ENCODE results near the gene SP1. TPM values are rescaled to one million over a fixed set of nuclear protein-coding genes. Genes with fewer than 3 reads are reported as not detected.

SP1 gene
- total RNA-seq, 1 experiment from 2014 or later: 96.8 TPM

GRCh38 chr12:53345486-53346188 lies 34.3 kb upstream of the SP1 start (continued):
- no peak for TF ChIP-seq JUND (IDR thresholded peaks at IDR 0.05)

- H3K9ac ChIP-seq (ENCODE audit: low read length): no peak overlapping the region
- no peak overlapping the region for H2AFZ ChIP-seq (ENCODE audit: low read depth, low read length, poor library complexity, severe bottlenecking)
- no TSS peak for BruUV-seq (replicated peaks)
- H3K27me3 ChIP-seq (ENCODE audit: insufficient read depth, low read length): no peaks in the 10 kb centered on the region
- RAD21 ChIA-PET (ENCODE audit: low non-redundant PET in 1 of 2, low total read pairs in 2 of 2, uncharacterized antibody in 2 of 2, unreplicated experiment in 2 of 2): no interaction called here
- intact Hi-C loops (cut with micrococcal nuclease): no loop called here
- no peaks in the 10 kb centered on the region for H3K9me3 ChIP-seq (ENCODE audit: control insufficient read depth in 1 of 2, insufficient read depth in 1 of 2, low read depth in 1 of 2, low read length in 2 of 2)
- H3K9me2 ChIP-seq (ENCODE audit: insufficient read depth): no peaks in the 10 kb centered on the region
- ATAC-seq (no peak), DNase-seq (ENCODE audit: low read depth, low spot score) (no peak)
- no peak overlapping the region for H3K4me2 ChIP-seq (ENCODE audit: low read length)
- H3K4me3 ChIP-seq (replicated peaks in 1 of 2; ENCODE audit: low read depth in 1 of 2, low read length in 2 of 2): no peak overlapping the region
- H3K79me2 ChIP-seq (ENCODE audit: insufficient read depth, low read length): no peaks in the 10 kb centered on the region
- H3K4me1 ChIP-seq (ENCODE audit: control insufficient read depth in 1 of 2, insufficient read depth in 2 of 2, low read length in 2 of 2): peaks cover 11 to 21% of the 10 kb centered on the region in 2 experiments; a peak in 3 of 4 replicates
- CTCF ChIA-PET: interaction anchor here (1.0 kb wide), 1 partner anchor 25 kb away, joined by 4 read pairs; the partner anchor contains the start of gene AAAS
- H4K20me1 ChIP-seq (ENCODE audit: insufficient read depth): no peaks in the 10 kb centered on the region
- no peaks in the 10 kb centered on the region for H3K36me3 ChIP-seq (ENCODE audit: control insufficient read depth in 1 of 2, insufficient read depth in 2 of 2, low read length in 2 of 2)
- POLR2A ChIA-PET: interaction anchor here (1.3 kb wide), 1 partner anchor 15 kb away, joined by 3 read pairs; no protein-coding TSS in a partner anchor
- no peak overlapping the region for H3K27ac ChIP-seq (ENCODE audit: low read depth, low read length)
- no peak for TF ChIP-seq SP1 (IDR thresholded peaks at IDR 0.05; ENCODE audit: low read depth)
- TF ChIP-seq ZFX (IDR thresholded peaks at IDR 0.05): no peak
- TF ChIP-seq ATF3 (IDR thresholded peaks at IDR 0.05): no peak
- no peak for TF ChIP-seq SRF (IDR thresholded peaks at IDR 0.05; ENCODE audit: low read depth)
- TF ChIP-seq FOSL1 (IDR thresholded peaks at IDR 0.05; ENCODE audit: low read depth): no peak
- TF ChIP-seq TCF7L2 (IDR thresholded peaks at IDR 0.05; ENCODE audit: borderline replicate concordance, extremely low read depth, insufficient read depth, insufficient read length): no peak
- TF ChIP-seq POLR2AphosphoS5 (IDR thresholded peaks at IDR 0.05; ENCODE audit: low read depth, low read length): no peak
- no peak for TF ChIP-seq RAD21 (IDR thresholded peaks at IDR 0.05; ENCODE audit: low read depth)
- no peak for TF ChIP-seq ELF1 (IDR thresholded peaks at IDR 0.05; ENCODE audit: borderline replicate concordance, low read depth)
- no peak for TF ChIP-seq ZBTB33 (IDR thresholded peaks at IDR 0.05; ENCODE audit: extremely low read depth, insufficient replicate concordance, low read length)
- no peak for TF ChIP-seq MAX (IDR thresholded peaks at IDR 0.05)
- TF ChIP-seq POLR2A (IDR thresholded peaks at IDR 0.05; ENCODE audit: borderline replicate concordance, extremely low read depth, insufficient read depth, insufficient read length): no peak
- no peak for TF ChIP-seq REST (IDR thresholded peaks at IDR 0.05; ENCODE audit: low read depth)
- TF ChIP-seq CTCF (IDR thresholded peaks at IDR 0.05 in 2 of 3, conservative IDR thresholded peaks at IDR 0.05 in 1 of 3; ENCODE audit: borderline replicate concordance in 1 of 3, insufficient read depth in 1 of 3, low read depth in 2 of 3, low read length in 2 of 3): no peak
- no peak for TF ChIP-seq EGR1 (IDR thresholded peaks at IDR 0.05; ENCODE audit: low read depth)
- TF ChIP-seq EZH2phosphoT487 (IDR thresholded peaks at IDR 0.05; ENCODE audit: borderline replicate concordance): no peak
- TF ChIP-seq ZNF274 (IDR thresholded peaks at IDR 0.05; ENCODE audit: low read depth, low read length): no peak
Measured at GRCh38 chr12:53346491-53346890, 33.5 kb upstream of the SP1 start.
